Fibroblast of pulmonary artery (primary cell): ENCODE results near the gene TTYH1.
A peak's percentile ranks its signal among the peaks of the same experiment; 100 is the strongest.
"Not testable (repeated sequence)": the region's sequence is repeated elsewhere in the genome, so short reads cannot be mapped to it uniquely, and the experiment has no call there.

Experiments
- DNase-seq: peaks from one replicate; pipeline ENCODE4 v3.0.0-alpha.2; 2010; ENCODE audit warnings: low read depth
- H3K4me3 ChIP-seq: replicated peaks from 2 replicates; pipeline ENCODE4 v1.5.1; 2011; ENCODE audit warnings: low read depth, mild to moderate bottlenecking, control low read depth, low read length, moderate library complexity
- TF ChIP-seq, protein P1 (sequence below): IDR thresholded peaks from 2 replicates; pipeline ENCODE4 v1.5.1; 2011; ENCODE audit warnings: mild to moderate bottlenecking, control low read depth, low read length, inconsistent platforms; ENCODE audit errors: missing control alignments

The TTYH1 gene

DNA sequence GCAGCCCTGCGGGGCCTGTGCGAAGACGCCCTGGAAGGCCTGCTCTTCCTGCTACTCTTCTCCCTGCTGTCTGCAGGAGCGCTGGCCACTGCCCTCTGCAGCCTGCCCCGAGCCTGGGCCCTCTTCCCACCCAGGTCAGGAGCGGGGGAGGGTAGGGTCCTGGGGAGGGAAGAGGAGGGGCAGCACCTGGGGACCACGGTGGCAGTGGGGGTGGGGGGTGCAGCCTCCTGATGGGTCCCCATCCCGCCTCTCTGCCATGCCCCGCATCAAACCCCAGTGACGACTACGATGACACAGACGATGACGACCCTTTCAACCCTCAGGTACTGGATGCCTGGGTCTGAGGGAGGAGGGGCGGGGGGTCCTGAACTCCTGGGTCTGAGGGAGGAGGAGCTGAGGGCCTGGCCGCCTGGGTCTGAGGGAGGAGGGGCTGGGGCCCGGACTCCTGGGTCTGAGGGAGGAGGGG is 20.3 kb downstream of the TTYH1 start:
- H3K4me3 ChIP-seq: no peak overlapping the region
- no peak for DNase-seq
- TF ChIP-seq, protein P1, sequence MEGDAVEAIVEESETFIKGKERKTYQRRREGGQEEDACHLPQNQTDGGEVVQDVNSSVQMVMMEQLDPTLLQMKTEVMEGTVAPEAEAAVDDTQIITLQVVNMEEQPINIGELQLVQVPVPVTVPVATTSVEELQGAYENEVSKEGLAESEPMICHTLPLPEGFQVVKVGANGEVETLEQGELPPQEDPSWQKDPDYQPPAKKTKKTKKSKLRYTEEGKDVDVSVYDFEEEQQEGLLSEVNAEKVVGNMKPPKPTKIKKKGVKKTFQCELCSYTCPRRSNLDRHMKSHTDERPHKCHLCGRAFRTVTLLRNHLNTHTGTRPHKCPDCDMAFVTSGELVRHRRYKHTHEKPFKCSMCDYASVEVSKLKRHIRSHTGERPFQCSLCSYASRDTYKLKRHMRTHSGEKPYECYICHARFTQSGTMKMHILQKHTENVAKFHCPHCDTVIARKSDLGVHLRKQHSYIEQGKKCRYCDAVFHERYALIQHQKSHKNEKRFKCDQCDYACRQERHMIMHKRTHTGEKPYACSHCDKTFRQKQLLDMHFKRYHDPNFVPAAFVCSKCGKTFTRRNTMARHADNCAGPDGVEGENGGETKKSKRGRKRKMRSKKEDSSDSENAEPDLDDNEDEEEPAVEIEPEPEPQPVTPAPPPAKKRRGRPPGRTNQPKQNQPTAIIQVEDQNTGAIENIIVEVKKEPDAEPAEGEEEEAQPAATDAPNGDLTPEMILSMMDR: no peak

DNA sequence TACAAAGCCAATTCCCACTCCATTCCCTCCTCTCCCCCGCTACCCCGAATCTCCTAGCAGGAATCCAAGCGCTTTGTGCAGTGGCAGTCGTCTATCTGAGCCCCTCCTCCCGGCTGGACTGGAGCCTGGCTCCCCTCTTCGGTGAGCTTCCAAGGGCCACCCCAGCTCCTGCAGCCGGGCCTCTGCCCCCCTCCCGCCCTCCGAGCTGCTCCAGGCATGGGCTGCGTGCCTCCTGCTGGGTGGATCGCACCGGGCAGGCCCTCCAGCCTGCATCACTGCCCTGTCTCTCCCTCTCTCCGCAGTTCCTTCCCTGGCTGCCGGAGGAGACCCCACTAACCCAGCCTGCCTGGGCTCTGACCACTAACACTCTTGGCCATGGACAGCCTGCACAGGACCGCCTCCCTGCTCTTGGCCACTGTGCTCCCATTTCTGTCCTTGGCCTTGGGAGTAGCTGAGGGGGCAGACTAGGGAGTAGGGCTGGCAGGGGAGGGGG is 20.8 kb downstream of the TTYH1 start:
- no peak overlapping the region for H3K4me3 ChIP-seq
- TF ChIP-seq, protein P1: no peak
- DNase-seq: no peak

DNA sequence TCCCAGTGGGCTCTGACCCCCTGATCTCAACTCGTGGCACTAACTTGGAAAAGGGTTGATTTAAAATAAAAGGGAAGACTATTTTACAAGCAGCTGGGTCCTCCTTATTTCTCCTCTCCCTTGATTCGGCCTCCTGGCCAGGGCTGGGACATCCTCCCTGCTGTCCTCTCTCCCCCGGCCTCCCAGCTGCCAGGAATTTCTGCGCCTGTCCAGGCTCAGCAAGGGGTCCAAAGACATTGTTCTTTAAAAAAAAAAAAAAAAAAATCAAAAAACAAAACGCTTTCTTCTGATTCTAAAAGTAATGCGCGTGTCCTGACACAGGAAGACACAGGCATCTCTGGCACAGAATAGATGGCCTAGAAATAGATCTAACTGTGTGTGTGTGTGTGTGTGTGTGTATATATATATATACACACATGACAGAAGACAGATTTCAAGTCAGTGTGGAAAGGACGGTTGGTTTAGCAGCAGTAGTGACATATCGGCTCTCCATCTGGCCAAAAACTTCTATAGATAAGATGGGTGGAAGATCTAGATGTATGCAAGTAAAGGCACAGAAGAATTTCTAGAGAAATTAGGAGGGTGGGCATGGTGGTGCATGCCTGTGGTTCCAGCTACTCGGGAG is 21.5 kb downstream of the TTYH1 start:
- no peak overlapping the region for H3K4me3 ChIP-seq
- no peak for DNase-seq
- TF ChIP-seq, protein P1: no peak

DNA sequence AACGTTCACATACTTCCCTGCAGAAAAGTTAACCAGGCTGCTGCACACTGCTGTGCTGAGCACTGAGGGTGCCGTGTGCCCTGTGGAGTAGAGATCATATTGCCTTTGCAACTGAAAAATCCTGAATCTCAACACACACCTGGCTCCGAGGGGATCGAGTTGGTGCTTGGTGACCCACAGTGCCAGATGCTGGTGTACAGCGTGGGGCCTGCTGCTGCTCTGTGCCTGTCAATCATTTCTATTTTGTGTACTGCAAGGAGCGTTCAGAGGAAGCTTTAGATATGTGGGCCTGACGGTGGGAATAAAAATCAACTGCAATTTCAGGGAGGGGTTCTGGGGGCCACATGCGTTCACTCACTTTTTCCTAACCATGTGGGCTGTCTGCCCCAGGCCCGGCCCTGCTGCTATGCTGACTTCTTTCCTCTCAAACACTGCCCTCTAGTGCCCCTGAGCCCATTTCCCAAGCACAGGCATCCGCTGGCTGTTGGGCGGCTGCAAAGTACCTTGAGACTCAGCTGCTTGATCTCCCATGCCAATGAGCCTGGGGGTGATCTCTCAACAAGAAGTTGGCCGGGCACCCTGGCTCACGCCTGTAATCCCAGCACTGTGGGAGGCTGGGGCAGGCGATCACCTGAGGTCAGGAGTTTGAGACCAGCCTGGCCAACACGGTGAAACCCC is 24.0 kb downstream of the TTYH1 start:
- TF ChIP-seq, protein P1: peak; percentile 58
- H3K4me3 ChIP-seq: no peak overlapping the region
- DNase-seq: peak; percentile 55

DNA sequence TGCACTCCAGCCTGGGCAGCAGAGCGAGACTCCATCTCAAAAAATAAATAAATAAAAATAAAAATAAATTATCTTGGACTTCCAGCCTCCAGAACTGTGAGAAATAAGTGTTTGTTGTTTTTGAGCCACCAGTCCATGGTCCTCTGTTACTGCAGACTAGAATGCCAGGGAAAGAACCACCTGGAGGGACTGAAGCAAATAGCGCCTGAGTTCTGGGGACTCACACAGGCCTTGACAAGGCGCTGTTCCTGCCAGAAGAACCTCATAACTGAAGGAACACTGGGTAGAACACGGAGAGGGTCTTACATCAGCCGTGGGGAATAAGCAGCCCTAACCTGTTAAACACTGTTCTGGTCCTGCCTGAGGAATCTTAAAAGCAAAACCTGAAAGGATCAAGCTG is 25.4 kb downstream of the TTYH1 start:
- H3K4me3 ChIP-seq: no peak overlapping the region
- TF ChIP-seq, protein P1: no peak
- no peak for DNase-seq

DNA sequence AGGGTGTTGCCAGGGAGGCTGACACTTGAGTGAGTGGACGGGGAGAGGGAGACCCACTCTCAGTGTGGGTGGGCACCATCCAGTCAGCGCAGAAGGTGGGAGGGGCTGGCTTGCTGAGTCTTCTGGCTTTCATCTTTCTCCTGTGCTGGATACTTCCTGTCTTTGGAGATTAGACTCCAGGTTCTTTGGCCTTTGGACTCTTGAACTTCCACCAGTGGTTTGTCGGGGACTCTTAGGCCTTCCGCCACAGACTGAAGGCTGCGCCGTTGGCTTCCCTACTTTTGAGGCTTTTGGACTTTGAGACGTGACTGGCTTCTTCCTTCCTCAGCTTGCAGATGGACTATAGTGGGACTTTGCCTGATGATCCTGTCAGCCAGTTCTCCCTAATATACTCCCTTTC is 29.5 kb downstream of the TTYH1 start:
- TF ChIP-seq, protein P1: no peak

DNA sequence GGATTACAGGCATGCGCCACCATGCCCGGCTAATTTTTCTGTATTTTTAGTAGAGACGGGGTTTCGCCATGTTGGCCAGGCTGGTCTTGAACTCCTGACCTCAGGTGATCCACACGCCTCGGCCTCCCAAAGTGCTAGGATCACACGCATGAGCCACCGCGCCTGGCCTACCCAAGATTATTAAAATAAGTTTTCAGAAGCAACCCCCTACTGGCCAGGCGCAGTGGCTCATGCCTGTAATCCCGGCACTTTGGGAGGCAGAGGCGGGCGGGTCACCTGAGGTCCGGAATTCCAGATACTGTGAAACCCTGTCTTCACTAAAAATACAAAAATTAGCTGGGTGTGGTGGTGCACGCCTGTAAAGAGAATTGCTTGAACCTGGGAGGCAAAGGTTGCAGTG is 31.1 kb downstream of the TTYH1 start:
- not testable (repeated sequence) for H3K4me3 ChIP-seq, DNase-seq

More for the DNA sequence above, 29.5 kb downstream of the TTYH1 start:
- no peak for DNase-seq
- H3K4me3 ChIP-seq: no peak overlapping the region
